ENCODE data around the gene SNORC.
A peak's percentile ranks its signal among the peaks of the same experiment; 100 is the strongest.

Gene SNORC

DNA sequence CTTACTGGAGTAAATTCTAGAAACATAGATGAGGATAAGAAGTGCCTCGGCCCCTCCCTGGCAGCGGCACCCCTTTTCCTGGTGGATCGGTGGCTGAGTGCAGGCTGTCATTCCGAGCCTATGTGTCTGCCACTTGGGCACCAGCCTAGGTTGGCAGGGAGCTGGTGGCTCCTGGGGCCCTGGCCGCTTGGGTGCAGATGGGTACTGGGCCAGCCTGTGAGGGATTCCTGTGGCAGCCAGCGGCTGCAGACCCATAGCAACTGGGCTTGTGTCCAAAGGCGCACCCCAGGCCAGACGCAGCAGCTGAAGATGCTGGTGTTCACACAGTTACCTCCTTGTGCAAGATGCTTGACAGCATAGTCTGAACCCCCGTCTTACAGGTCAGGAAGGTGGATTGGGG lies 2.8 kb downstream of the SNORC start:
- DNase-seq (ENCODE audit: extremely low read depth, low read depth) = no peak
- no peak overlapping the region for H3K4me3 ChIP-seq (replicated peaks; ENCODE audit: low read depth, low read length)
- TF ChIP-seq, protein P1, sequence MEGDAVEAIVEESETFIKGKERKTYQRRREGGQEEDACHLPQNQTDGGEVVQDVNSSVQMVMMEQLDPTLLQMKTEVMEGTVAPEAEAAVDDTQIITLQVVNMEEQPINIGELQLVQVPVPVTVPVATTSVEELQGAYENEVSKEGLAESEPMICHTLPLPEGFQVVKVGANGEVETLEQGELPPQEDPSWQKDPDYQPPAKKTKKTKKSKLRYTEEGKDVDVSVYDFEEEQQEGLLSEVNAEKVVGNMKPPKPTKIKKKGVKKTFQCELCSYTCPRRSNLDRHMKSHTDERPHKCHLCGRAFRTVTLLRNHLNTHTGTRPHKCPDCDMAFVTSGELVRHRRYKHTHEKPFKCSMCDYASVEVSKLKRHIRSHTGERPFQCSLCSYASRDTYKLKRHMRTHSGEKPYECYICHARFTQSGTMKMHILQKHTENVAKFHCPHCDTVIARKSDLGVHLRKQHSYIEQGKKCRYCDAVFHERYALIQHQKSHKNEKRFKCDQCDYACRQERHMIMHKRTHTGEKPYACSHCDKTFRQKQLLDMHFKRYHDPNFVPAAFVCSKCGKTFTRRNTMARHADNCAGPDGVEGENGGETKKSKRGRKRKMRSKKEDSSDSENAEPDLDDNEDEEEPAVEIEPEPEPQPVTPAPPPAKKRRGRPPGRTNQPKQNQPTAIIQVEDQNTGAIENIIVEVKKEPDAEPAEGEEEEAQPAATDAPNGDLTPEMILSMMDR (IDR thresholded peaks at IDR 0.05; ENCODE audit: low read depth, low read length, missing control alignments) = no peak

DNA sequence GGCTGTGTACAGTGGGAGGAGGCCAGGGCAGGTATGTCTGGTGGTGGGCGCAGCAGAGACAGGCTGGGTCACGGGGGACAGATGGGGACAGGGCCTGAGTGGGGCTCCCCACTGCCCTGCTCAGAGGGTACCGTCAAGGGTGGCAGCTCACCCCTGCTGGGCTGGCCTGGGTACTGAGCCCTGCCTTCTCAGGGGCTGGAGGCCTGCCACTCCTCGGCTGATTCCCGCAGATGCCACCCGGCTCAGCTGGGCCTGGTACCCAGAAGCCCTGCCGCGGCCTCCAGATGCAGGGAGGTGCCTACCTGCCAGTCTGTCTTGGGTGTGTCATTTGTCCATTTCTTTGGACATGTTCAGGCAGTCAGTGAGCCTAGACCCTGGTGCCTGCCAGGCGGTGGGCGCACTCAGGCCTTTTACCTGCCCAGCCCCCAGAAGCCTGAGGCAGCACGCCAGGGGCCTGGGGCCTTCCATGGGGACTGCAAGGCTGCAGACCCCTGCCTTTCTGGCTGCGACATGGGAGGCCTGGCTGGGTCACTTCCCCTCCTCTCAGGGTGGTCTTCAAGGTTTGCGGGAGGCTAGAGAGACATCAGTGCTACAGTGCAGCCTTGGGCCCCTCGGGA lies 3.3 kb downstream of the SNORC start:
- TF ChIP-seq, protein P1 (IDR thresholded peaks at IDR 0.05; ENCODE audit: low read depth, low read length, missing control alignments) = no peak
- no peak overlapping the region for H3K4me3 ChIP-seq (replicated peaks; ENCODE audit: low read depth, low read length)
- no peak for DNase-seq (ENCODE audit: extremely low read depth, low read depth)

GRCh38 chr2:232873909-232874641 lies 4.0 kb downstream of the SNORC start:
- TF ChIP-seq, protein P1 (IDR thresholded peaks at IDR 0.05; ENCODE audit: low read depth, low read length, missing control alignments) = no peak
- DNase-seq (ENCODE audit: extremely low read depth, low read depth) = no peak
- no peak overlapping the region for H3K4me3 ChIP-seq (replicated peaks; ENCODE audit: low read depth, low read length)

DNA sequence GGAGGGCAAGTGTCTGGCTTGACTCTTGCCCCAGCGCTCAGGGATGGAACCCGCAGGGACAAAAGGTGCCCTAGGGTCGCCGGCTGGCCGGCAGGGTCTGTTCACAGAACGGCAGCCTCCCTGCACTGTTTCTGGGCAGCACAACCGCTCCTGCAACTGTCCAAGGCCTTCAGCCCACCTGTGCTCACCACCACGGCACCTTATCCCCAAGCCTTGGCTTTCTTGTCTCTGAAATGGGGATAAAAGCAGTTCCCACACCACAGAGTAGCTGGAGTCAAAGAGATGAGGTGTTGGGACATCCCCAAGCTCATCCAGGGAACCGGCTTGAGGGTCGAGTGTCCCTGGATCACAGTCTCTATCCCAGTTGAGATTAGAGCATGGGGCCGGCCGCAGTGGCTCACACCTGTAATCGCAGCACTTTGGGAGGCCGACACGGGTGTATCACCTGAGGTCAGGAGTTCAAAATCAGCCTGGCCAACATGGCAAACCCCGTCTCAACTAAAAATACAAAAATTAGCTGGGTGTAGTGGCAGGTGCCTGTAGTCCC lies 4.7 kb downstream of the SNORC start:
- TF ChIP-seq, protein P1 (IDR thresholded peaks at IDR 0.05; ENCODE audit: low read depth, low read length, missing control alignments) = no peak
- no peak for DNase-seq (ENCODE audit: extremely low read depth, low read depth)
- H3K4me3 ChIP-seq (replicated peaks; ENCODE audit: low read depth, low read length) = no peak overlapping the region

GRCh38 chr2:232875256-232876121 lies 5.4 kb downstream of the SNORC start:
- no peak for DNase-seq (ENCODE audit: extremely low read depth, low read depth)
- TF ChIP-seq, protein P1 (IDR thresholded peaks at IDR 0.05; ENCODE audit: low read depth, low read length, missing control alignments) = no peak
- no peak overlapping the region for H3K4me3 ChIP-seq (replicated peaks; ENCODE audit: low read depth, low read length)

DNA sequence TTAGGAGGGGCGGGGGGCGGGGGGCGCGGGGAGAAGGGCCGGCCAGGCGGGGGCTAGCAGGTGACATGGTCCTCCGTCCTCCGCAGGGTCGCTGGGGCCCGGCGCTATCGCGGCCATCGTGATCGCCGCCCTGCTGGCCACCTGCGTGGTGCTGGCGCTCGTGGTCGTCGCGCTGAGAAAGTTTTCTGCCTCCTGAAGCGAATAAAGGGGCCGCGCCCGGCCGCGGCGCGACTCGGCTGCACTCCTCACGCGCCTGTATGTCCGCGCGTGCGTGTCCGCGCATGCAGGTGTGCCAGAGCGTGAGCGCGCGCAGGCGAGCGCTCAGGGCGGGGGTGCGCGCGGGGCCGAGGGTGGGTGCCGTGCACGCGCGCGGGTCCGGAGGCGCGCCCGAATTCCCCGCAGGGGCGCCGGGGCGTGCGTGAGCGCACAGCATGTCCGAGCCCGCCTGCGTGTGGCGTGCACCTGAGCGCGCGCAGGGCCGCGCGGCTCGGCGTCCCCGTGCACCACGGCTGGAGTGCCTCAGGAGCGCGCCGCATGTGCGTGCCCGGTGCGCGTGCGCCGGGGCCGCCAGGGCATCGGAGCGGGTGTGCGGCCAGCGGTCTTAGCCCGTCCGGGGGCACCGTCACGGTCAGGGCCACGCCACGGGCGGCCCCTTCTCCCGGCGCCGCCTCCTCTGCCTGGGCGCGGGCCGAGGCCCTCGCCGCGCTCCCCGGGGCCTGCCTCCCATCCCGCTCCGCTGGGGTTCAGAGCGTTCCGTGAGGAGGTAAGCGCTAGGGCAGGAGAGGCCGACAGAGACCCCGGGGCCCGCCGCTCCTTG lies 6.3 kb downstream of the SNORC start:
- peak overlapping the region; percentile 28; the same call in 1 of the 2 replicates for H3K4me3 ChIP-seq (replicated peaks; ENCODE audit: low read depth, low read length)
- TF ChIP-seq, protein P1 (IDR thresholded peaks at IDR 0.05; ENCODE audit: low read depth, low read length, missing control alignments) = no peak
- no peak for DNase-seq (ENCODE audit: extremely low read depth, low read depth)

Measured in HFF-Myc (cell line).